ENCODE measurements around the gene TSPAN13. TPM values are rescaled to one million over a fixed set of nuclear protein-coding genes. Genes with fewer than 3 reads are reported as not detected.

TSPAN13 gene
- total and polyA plus RNA-seq, 10 of the 15 experiments (the other 5 are each of a cell fraction or from before 2014, with no cell fraction given) = 0.26 to 0.37 TPM; not detected in 8

GRCh38 chr7:16729541-16729940, 24.0 kb upstream of the TSPAN13 start:
- no peak for DNase-seq (ENCODE audit: low read depth, low spot score)
- Histone ChIP-seq H3K9me3 (replicated peaks; ENCODE audit: control insufficient read depth, insufficient read depth, low read length) (no peaks in the 10 kb centered on the region), H3K36me3 (ENCODE audit: control insufficient read depth in 2 of 2, insufficient read depth in 2 of 2, low read length in 1 of 2) (no peaks in the 10 kb centered on the region), H2AFZ (ENCODE audit: control insufficient read depth, low read depth, low read length) (no peak overlapping the region), H3K4me1 (ENCODE audit: control insufficient read depth, insufficient read depth, low read length) (no peaks in the 10 kb centered on the region), H3K9ac (ENCODE audit: control insufficient read depth, insufficient read depth, low read length) (no peak overlapping the region), H3K4me2 (ENCODE audit: control insufficient read depth, insufficient read depth) (no peak overlapping the region), H3K79me2 (ENCODE audit: control insufficient read depth, insufficient read depth, low read length) (no peaks in the 10 kb centered on the region), H4K20me1 (ENCODE audit: control insufficient read depth, insufficient read depth) (no peaks in the 10 kb centered on the region), H3K4me3 (no peak overlapping the region), H3K27me3 (replicated peaks in 1 of 2; ENCODE audit: control insufficient read depth in 2 of 2, insufficient read depth in 2 of 2, low read length in 1 of 2) (no peaks in the 10 kb centered on the region), H3K27ac (ENCODE audit: control insufficient read depth, insufficient read depth) (no peak overlapping the region)
- WGBS (ENCODE audit: insufficient coverage, insufficient replicate concordance, low lambda C conversion rate, missing lambda C conversion rate) = 21% methylated on average over 2 of the region's 2 CpGs
- TF ChIP-seq STAT3 (IDR thresholded peaks at IDR 0.05; ENCODE audit: low read depth, low read length) (no peak), POU2F2 (IDR thresholded peaks at IDR 0.05; ENCODE audit: borderline replicate concordance, low read depth, low read length) (no peak), NFXL1 (IDR thresholded peaks at IDR 0.05; ENCODE audit: borderline replicate concordance) (no peak), RUNX3 (IDR thresholded peaks at IDR 0.05; ENCODE audit: low read length) (no peak), ETV6 (conservative IDR thresholded peaks at IDR 0.05 in 1 of 2, IDR thresholded peaks at IDR 0.05 in 1 of 2; ENCODE audit: borderline replicate concordance in 1 of 2, low read depth in 1 of 2) (no peak), REST (IDR thresholded peaks at IDR 0.05; ENCODE audit: low read depth, low read length) (no peak)
- CTCF ChIA-PET = no interaction called here
- no peak for ATAC-seq
- no TSS peak for BruUV-seq (replicated peaks)
- intact Hi-C loops (cut with micrococcal nuclease; ENCODE audit: unreplicated experiment) = no loop called here
- SMC1A ChIA-PET (ENCODE audit: uncharacterized antibody, unreplicated experiment) = no interaction called here
- POLR2A ChIA-PET = no interaction called here
- in situ Hi-C loops (cut with MboI) = no loop called here
- RAD21 ChIA-PET (ENCODE audit: unreplicated experiment) = no interaction called here
- no peak for FAIRE-seq

All from GM12878 (cell line).